Karpas-422 (cell line): Measurements from ENCODE around the gene RAB26. TPM values are rescaled to one million over a fixed set of nuclear protein-coding genes. Genes with fewer than 3 reads are reported as not detected.

ENCODE experiments used
- DNase-seq: peaks from one replicate; pipeline ENCODE4 v3.0.0-alpha.2; 2015
- H2AFZ ChIP-seq: fragments of 200-600 bp; sonication (generic); 2 replicates; pipeline ENCODE4 v1.6.1; 2014; ENCODE audit warnings: antibody characterized with exemption, low read length, mixed read lengths
- H3K27ac ChIP-seq: fragments of 200-600 bp; sonication (generic); 2 replicates; pipeline ENCODE4 v1.5.1; 2014; ENCODE audit warnings: mild to moderate bottlenecking, low read length, moderate library complexity
- H3K27me3 ChIP-seq: fragments of 200-600 bp; sonication (generic); 2 replicates; pipeline ENCODE4 v1.6.1; 2014; ENCODE audit warnings: low read length, mixed read lengths
- H3K36me3 ChIP-seq: fragments of 200-600 bp; sonication (generic); 2 replicates; pipeline ENCODE4 v1.6.1; 2014; ENCODE audit warnings: low read length, mixed read lengths; ENCODE audit not compliant: insufficient read depth
- H3K4me1 ChIP-seq: fragments of 200-600 bp; sonication (generic); 2 replicates; pipeline ENCODE4 v1.6.1; 2014; ENCODE audit warnings: mild to moderate bottlenecking, low read length, mixed read lengths
- H3K4me2 ChIP-seq: fragments of 200-600 bp; sonication (generic); 2 replicates; pipeline ENCODE4 v1.6.1; 2014; ENCODE audit warnings: low read length, low read depth, mild to moderate bottlenecking; ENCODE audit not compliant: poor library complexity, severe bottlenecking
- H3K4me3 ChIP-seq: fragments of 200-600 bp; sonication (generic); 2 replicates; pipeline ENCODE4 v1.5.1; 2014; ENCODE audit warnings: mild to moderate bottlenecking, antibody characterized with exemption, low read length, mixed read lengths
- H3K79me2 ChIP-seq: fragments of 200-600 bp; sonication (generic); 2 replicates; pipeline ENCODE4 v1.6.1; 2014; ENCODE audit warnings: mild to moderate bottlenecking, low read length, mixed read lengths
- H3K9ac ChIP-seq: fragments of 200-600 bp; sonication (generic); 2 replicates; pipeline ENCODE4 v1.6.0; 2014; ENCODE audit warnings: low read length
- H3K9me2 ChIP-seq: fragments of 200-600 bp; sonication (generic), shearing (Covaris generic); replicated peaks from 2 replicates; pipeline ENCODE4 v1.6.0; 2014; ENCODE audit warnings: mild to moderate bottlenecking, low read length, moderate library complexity; ENCODE audit not compliant: insufficient read depth
- H3K9me3 ChIP-seq: fragments of 300-700, 200-600 bp; sonication (generic); 2 replicates; pipeline ENCODE4 v1.6.1; 2014; ENCODE audit warnings: low read length, mixed read lengths
- H4K20me1 ChIP-seq: fragments of 200-600 bp; sonication (generic); 2 replicates; pipeline ENCODE4 v1.6.1; 2014; ENCODE audit warnings: mild to moderate bottlenecking, antibody characterized with exemption, low read length, low read depth; ENCODE audit not compliant: insufficient read depth
- total RNA-seq: library from RNA; depleted of rRNA; stranded (reverse); fragments of >200 nt; shearing (Covaris generic); gene quantifications from 2 replicates; pipeline ENCODE4 v1.2.3, GENCODE V29; 2014; ENCODE audit warnings: low replicate concordance

Gene RAB26
- total RNA-seq, 1 experiment from 2014 or later, result 12.8 TPM

DNA sequence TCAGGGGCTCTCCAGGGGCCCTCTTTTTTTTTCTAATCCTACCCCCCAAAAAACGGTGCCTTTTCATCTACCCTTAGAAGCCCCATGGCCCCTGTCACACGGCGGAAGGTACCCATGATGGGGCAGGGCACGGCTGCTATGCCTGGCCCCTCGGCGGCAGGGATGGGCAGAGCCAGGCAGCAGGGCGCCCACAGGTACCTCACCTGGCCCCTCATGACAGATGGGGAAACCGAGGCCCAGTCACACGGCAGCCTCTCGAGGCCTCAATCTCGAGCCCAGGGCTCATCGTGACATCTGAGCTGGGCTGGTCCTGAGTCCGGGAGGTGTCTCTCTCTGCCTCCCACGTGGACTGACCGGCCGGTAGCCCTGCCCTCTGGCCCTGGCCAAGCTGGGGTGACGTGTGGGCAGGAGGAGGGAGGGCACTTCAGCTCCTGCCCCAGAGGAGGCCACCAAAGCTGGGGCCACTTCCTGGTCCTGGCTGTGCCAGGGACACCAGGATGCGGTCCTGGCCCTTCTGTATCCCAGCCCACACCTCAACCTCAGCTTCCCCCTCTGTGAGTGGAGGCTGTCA is 18.7 kb downstream of the RAB26 start:
- Histone ChIP-seq H3K4me2 (no peak overlapping the region), H3K4me3 (no peak overlapping the region), H3K4me1 (no peaks in the 10 kb centered on the region), H3K79me2 (peaks cover 29% of the 10 kb centered on the region), H4K20me1 (peaks cover 20% of the 10 kb centered on the region; the same call in 1 of the 2 replicates), H3K9me3 (no peaks in the 10 kb centered on the region), H3K27me3 (no peaks in the 10 kb centered on the region), H3K9ac (no peak overlapping the region), H2AFZ (no peak overlapping the region), H3K36me3 (no peaks in the 10 kb centered on the region), H3K27ac (no peak overlapping the region), H3K9me2 (no peaks in the 10 kb centered on the region)
- DNase-seq, result no peak

DNA sequence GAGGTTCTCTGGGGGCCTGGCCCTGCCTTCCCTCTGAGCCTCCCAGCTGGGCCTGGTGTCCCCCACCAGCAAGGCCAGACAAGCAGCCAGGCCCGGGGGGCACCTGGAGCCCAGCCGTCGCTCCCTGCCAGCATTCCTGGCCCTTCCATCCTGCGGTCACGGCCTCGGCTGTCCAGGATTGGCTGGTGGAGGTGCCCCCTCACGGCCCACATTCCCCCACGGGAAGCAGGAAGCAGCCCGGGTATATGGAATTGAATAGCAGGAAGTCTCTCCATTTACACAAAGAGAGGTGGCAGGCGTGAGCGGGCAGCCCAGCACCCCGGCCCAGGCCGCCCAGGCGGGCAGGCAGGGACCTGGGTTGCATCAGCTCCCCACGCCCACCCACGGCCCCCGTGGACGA is 21.7 kb downstream of the RAB26 start:
- Histone ChIP-seq H3K9ac (no peak overlapping the region), H3K4me2 (no peak overlapping the region), H3K36me3 (peaks cover 4% of the 10 kb centered on the region), H3K4me1 (no peaks in the 10 kb centered on the region), H4K20me1 (peaks cover 8% of the 10 kb centered on the region; the same call in 1 of the 2 replicates), H2AFZ (no peak overlapping the region), H3K27ac (no peak overlapping the region), H3K27me3 (no peaks in the 10 kb centered on the region), H3K9me3 (no peaks in the 10 kb centered on the region), H3K79me2 (peaks cover 10% of the 10 kb centered on the region), H3K4me3 (no peak overlapping the region), H3K9me2 (no peaks in the 10 kb centered on the region)
- no peak for DNase-seq

DNA sequence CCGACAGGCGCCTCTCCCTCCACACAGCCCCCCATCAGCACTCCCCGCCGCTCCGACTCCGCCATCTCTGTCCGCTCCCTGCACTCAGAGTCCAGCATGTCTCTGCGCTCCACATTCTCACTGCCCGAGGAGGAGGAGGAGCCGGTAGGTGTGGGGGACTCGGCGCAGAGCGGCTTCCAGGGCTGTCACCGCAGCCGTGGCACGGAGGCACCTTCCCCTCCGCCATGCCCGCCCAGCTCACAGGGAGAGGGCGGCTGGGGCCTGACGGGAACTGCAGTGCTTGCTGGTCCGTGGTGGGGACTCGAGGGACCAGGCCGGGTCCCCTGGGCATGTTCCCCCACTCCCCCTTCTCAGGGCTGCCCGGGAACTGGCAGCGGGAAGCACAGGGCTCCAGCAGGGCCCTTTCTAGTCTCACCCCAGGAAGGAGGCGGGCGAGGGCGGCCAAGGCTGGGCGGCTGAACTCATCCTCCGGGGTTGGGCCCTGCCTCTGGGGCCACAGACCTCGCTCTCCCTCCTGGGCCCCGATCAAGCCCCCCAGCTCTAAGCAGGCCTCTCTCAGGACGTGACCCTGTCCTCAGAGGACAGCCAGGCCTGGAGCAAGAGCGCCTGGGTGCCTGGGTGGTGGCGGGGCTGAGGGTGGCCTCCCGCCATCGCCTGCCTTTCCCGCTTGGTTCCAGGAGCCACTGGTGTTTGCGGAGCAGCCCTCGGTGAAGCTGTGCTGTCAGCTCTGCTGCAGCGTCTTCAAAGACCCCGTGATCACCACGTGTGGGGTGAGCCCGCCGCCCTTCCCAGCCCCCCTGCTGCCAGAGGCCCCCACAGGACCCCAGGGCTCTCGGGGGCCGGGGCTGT is 22.4 kb downstream of the RAB26 start:
- no peak overlapping the region for H3K9ac ChIP-seq

DNA sequence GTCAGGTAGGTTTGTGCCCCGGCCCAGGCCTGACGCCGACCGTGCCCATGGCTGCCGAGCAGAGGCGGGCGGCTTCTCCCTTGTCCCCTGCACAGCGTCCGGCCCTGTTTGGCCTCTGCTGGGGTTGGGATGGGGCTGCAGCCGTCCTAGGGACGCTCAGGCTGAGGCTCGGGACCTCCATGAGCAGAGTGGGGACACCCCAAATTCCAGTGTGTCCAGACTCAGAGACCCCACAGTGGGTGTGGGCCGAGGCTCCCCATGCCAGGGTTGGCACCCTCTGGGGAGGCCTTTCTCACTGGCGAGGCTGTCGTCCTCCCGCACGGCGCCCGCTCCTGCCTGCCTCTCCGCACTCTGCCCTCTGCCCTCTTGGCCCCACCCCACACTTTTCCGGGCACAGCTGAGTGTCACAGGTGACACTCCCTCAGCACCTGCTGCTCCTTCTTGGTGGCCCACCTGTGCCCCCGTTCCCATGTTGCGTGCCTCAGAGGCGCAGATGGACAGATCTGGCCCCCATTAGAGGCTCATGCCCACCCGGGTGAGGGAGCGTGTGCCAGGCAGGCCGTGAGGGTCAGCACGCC is 23.3 kb downstream of the RAB26 start:
- Histone ChIP-seq H3K4me2 (no peak overlapping the region), H3K4me3 (no peak overlapping the region), H3K9ac (no peak overlapping the region), H2AFZ (no peak overlapping the region), H3K9me3 (no peaks in the 10 kb centered on the region), H3K36me3 (peaks cover 13% of the 10 kb centered on the region), H4K20me1 (no peaks in the 10 kb centered on the region), H3K9me2 (no peaks in the 10 kb centered on the region), H3K79me2 (no peaks in the 10 kb centered on the region), H3K27me3 (no peaks in the 10 kb centered on the region), H3K4me1 (no peaks in the 10 kb centered on the region), H3K27ac (no peak overlapping the region)
- no peak for DNase-seq

More for the DNA sequence above, 22.4 kb downstream of the RAB26 start:
- DNase-seq, result no peak
- Histone ChIP-seq H3K4me2 (no peak overlapping the region), H3K79me2 (peaks cover 6% of the 10 kb centered on the region), H3K36me3 (peaks cover 12% of the 10 kb centered on the region), H3K27ac (no peak overlapping the region), H3K9me2 (no peaks in the 10 kb centered on the region), H4K20me1 (peaks cover 6% of the 10 kb centered on the region; the same call in 1 of the 2 replicates), H3K4me3 (no peak overlapping the region), H2AFZ (no peak overlapping the region), H3K9me3 (no peaks in the 10 kb centered on the region), H3K4me1 (no peaks in the 10 kb centered on the region), H3K27me3 (no peaks in the 10 kb centered on the region)

DNA sequence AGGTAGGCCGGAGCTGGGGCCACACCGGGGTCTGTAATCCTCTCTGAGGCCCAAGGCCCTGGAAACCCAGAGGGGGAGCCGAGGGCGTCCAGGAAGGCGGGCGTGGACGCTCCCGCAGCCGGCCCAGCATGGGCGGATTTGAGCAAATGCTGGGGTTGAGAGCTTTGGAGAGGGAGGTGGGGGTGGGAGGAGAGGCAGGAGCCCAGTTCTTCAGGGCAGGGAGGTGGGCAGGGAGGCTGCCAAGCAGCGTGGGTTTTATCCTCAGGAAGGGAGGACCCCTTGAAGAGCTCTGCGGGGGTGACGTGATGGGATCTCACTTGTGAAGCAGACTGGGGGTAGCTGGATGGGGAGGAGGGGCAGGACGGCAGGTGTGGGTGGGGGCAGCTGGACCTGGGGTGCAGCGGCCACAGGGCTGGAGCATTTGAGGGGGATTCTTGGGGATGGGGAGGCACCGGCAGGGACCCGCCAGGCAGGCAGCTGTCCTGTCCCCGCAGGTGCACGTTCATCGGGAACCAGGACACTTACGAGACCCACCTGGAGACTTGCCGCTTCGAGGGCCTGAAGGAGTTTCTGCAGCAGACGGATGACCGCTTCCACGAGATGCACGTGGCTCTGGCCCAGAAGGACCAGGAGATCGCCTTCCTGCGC is 24.4 kb downstream of the RAB26 start:
- Histone ChIP-seq H3K27ac (no peak overlapping the region), H2AFZ (no peak overlapping the region), H3K4me2 (no peak overlapping the region), H3K9me2 (no peaks in the 10 kb centered on the region), H3K4me1 (no peaks in the 10 kb centered on the region), H3K4me3 (no peak overlapping the region), H3K9ac (no peak overlapping the region), H3K36me3 (peaks cover 19% of the 10 kb centered on the region), H3K27me3 (no peaks in the 10 kb centered on the region), H3K9me3 (no peaks in the 10 kb centered on the region), H4K20me1 (no peaks in the 10 kb centered on the region), H3K79me2 (no peaks in the 10 kb centered on the region)
- no peak for DNase-seq

DNA sequence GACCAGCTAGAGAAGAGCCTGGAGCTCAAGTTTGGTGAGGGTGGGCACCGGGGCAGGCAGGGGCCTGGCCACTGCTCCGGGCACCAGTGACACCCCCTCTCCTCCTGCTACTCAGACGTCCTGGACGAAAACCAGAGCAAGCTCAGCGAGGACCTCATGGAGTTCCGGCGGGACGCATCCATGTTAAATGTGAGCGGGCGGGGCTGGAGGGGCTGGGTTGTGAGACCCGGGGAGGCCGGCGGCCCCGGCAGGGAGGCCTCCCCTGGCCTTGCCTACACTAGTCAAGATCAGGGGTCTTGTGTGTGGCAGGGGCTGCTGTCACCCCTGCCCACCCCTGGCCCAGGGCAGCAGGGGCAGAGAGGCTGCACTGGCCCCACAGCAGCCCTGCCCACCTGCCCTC is 24.9 kb downstream of the RAB26 start:
- no peak for DNase-seq
- Histone ChIP-seq H3K9ac (no peak overlapping the region), H3K36me3 (peaks cover 19% of the 10 kb centered on the region)

DNA sequence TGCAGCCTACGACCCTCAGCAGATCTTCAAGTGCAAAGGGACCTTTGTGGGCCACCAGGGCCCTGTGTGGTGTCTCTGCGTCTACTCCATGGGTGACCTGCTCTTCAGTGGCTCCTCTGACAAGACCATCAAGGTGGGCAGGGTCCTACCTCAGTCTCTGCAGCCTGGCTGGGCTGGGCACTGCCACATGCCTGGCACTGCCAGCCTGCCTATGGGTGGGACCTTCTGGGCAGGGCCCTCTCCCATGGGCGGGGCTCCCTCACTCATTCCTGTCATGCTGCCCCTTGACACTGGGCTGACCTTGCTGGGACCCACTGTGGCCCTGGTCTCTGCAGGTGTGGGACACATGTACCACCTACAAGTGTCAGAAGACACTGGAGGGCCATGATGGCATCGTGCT is 25.5 kb downstream of the RAB26 start:
- H2AFZ ChIP-seq, result no peak overlapping the region
- H3K4me2 ChIP-seq, result no peak overlapping the region
- no peaks in the 10 kb centered on the region for H3K4me1 ChIP-seq
- peaks cover 19% of the 10 kb centered on the region for H3K36me3 ChIP-seq
- H3K4me3 ChIP-seq, result no peak overlapping the region
- no peak overlapping the region for H3K9ac ChIP-seq
- no peaks in the 10 kb centered on the region for H3K9me3 ChIP-seq
- no peaks in the 10 kb centered on the region for H3K79me2 ChIP-seq
- H3K9me2 ChIP-seq, result no peaks in the 10 kb centered on the region
- no peaks in the 10 kb centered on the region for H4K20me1 ChIP-seq
- DNase-seq, result no peak
- H3K27ac ChIP-seq, result no peak overlapping the region
- no peaks in the 10 kb centered on the region for H3K27me3 ChIP-seq

More for the DNA sequence above, 24.9 kb downstream of the RAB26 start:
- H3K4me2 ChIP-seq, result no peak overlapping the region
- no peaks in the 10 kb centered on the region for H3K9me2 ChIP-seq
- H3K4me3 ChIP-seq, result no peak overlapping the region
- no peaks in the 10 kb centered on the region for H4K20me1 ChIP-seq
- H3K79me2 ChIP-seq, result no peaks in the 10 kb centered on the region
- H3K27ac ChIP-seq, result no peak overlapping the region
- no peaks in the 10 kb centered on the region for H3K4me1 ChIP-seq
- no peak overlapping the region for H2AFZ ChIP-seq
- no peaks in the 10 kb centered on the region for H3K9me3 ChIP-seq
- no peaks in the 10 kb centered on the region for H3K27me3 ChIP-seq
